Activated B cell treated with CpG ODN at 0.5 μM for 24 hours (primary cell): ENCODE results near the gene IGFL4. TPM values are rescaled to one million over a fixed set of nuclear protein-coding genes. Genes with fewer than 3 reads are reported as not detected.

Experiments
- ATAC-seq: fragments of 200-7000 bp; cut with Tn5 transposase; one replicate; pipeline ENCODE4 v1.10.0; 2021; ENCODE audit warnings: low read depth, mild to moderate bottlenecking, moderate library complexity
- CTCF ChIA-PET: fragments of 350-600 bp; sonication (Branson Sonifier 250); formaldehyde crosslinking; loops from one replicate; lab custom pipeline; 2021; ENCODE audit warnings: antibody characterized with exemption; lab: Charles Lee
- POLR2A ChIA-PET: fragments of 350-600 bp; sonication (Branson Sonifier 250); formaldehyde crosslinking; loops from one replicate; lab custom pipeline; 2021; ENCODE audit warnings: antibody characterized with exemption; lab: Charles Lee
- DNase-seq: peaks from one replicate; pipeline ENCODE4 v3.0.0; 2022
- H3K27ac Mint-ChIP-seq: one replicate; pipeline ENCODE4 v1.8.0; 2020; ENCODE audit warnings: mixed read lengths
- H3K27me3 Mint-ChIP-seq: one replicate; pipeline ENCODE4 v1.8.0; 2021; ENCODE audit warnings: mixed read lengths
- H3K36me3 Mint-ChIP-seq: one replicate; pipeline ENCODE4 v1.8.0; 2021; ENCODE audit warnings: low read depth, mixed read lengths
- H3K4me1 Mint-ChIP-seq: one replicate; pipeline ENCODE4 v1.8.0; 2021; ENCODE audit warnings: mixed read lengths
- H3K4me3 Mint-ChIP-seq: one replicate; pipeline ENCODE4 v1.8.0; 2020; ENCODE audit warnings: mild to moderate bottlenecking, mixed read lengths
- H3K9me3 Mint-ChIP-seq: one replicate; pipeline ENCODE4 v1.8.0; 2020; ENCODE audit warnings: mixed read lengths
- intact Hi-C: fragments of 100-400 bp; cut with micrococcal nuclease; formaldehyde crosslinking; loops from one replicate; pipeline ENCODE4 v1.15.1; 2024
- total RNA-seq: library from RNA; stranded (reverse); gene quantifications from 2 replicates; pipeline ENCODE4 v1.2.3, GENCODE V29; 2022
- TF ChIP-seq, protein P1 (sequence below): fragments of 200-600 bp; IDR thresholded peaks from one replicate; pipeline ENCODE4 v1.8.0; 2022; ENCODE audit warnings: antibody characterized with exemption, mild to moderate bottlenecking

IGFL4 gene
- total RNA-seq, 1 donor from 2014 or later: not detected

DNA sequence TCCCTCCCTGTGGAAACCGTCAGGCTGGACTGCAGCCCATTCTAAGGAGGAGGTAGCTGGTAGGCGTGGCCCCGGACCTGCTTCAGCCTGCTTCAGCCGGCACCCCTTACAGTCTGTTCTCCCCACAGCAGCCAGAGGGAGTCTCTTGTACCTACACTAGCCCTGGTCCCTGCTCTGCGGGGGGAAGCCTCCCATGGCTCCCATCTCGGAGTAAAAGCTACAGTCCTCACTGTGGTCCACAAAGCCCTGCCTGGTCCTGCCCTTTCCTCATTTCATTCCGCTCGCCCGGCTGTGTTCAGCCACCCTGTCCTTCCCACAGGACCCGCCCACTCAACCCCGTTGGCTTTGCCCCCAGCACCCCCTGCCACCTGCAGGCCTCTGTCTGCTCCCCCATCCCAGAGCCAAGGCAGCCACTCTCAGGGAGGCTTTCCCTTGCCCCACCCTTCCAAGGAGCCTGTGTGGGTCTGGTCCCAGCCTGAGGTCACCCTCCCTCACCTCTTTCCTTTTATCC lies 19.2 kb downstream of the IGFL4 start:
- TF ChIP-seq, protein P1, sequence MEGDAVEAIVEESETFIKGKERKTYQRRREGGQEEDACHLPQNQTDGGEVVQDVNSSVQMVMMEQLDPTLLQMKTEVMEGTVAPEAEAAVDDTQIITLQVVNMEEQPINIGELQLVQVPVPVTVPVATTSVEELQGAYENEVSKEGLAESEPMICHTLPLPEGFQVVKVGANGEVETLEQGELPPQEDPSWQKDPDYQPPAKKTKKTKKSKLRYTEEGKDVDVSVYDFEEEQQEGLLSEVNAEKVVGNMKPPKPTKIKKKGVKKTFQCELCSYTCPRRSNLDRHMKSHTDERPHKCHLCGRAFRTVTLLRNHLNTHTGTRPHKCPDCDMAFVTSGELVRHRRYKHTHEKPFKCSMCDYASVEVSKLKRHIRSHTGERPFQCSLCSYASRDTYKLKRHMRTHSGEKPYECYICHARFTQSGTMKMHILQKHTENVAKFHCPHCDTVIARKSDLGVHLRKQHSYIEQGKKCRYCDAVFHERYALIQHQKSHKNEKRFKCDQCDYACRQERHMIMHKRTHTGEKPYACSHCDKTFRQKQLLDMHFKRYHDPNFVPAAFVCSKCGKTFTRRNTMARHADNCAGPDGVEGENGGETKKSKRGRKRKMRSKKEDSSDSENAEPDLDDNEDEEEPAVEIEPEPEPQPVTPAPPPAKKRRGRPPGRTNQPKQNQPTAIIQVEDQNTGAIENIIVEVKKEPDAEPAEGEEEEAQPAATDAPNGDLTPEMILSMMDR: no peak
- H3K36me3 Mint-ChIP-seq: no peaks in the 10 kb centered on the region
- ChIA-PET POLR2A (no interaction called here), CTCF (interaction anchor here (1.8 kb wide), 1 partner anchor 11 kb away, joined by 4 read pairs; no protein-coding TSS in a partner anchor)
- H3K4me3 Mint-ChIP-seq: no peak overlapping the region
- peaks cover 4% of the 10 kb centered on the region for H3K4me1 Mint-ChIP-seq
- ATAC-seq (no peak), DNase-seq (no peak)
- H3K27me3 Mint-ChIP-seq: peaks cover 20% of the 10 kb centered on the region
- intact Hi-C loops: no loop called here
- no peaks in the 10 kb centered on the region for H3K9me3 Mint-ChIP-seq
- no peak overlapping the region for H3K27ac Mint-ChIP-seq

DNA sequence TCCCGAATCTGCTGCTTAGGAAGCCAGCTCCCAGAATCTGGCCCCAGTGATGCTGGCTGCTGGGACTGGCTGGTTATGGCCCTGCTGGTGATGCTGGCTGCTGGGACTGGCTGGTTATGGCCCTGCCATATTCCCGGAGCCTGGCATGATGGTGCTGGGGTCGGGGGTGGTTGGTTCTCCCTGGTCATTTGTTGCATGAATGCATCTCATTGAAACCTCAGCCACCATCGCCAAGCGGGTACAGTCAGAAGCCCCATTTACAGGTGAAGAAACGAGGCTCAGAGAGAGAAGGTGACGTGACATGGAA lies 20.0 kb downstream of the IGFL4 start:
- intact Hi-C loops: no loop called here
- POLR2A ChIA-PET: no interaction called here
- no peaks in the 10 kb centered on the region for H3K9me3 Mint-ChIP-seq

DNA sequence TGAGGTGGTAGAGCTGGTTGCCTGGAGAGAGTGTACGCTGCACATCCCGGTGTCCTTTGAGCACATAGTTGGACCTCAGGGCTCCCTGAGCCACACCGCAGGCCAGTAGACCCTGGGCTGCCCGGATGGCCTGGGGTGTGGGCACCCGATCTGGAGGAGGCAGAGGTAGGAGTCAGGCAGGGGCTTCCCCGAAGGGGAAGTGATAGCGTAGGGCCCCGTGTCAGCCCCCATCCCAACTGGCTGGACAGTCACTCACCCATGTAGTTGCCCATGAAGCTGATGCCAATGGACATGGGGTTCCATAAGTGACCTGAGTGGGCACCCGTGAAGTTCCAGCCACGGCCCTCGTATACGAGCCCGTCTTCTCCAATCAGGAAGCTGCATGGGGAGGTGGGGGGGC lies 21.5 kb downstream of the IGFL4 start:
- intact Hi-C loops: loop anchor here (5.0 kb wide), 1 partner anchor 132 kb away; the partner anchor contains the start of gene IRF2BP1
- ATAC-seq (no peak), DNase-seq (no peak)
- H3K4me3 Mint-ChIP-seq: no peak overlapping the region
- POLR2A ChIA-PET: no interaction called here
- TF ChIP-seq, protein P1: no peak
- H3K9me3 Mint-ChIP-seq: no peaks in the 10 kb centered on the region
- H3K36me3 Mint-ChIP-seq: no peaks in the 10 kb centered on the region
- peaks cover 19% of the 10 kb centered on the region for H3K27me3 Mint-ChIP-seq
- no peak overlapping the region for H3K27ac Mint-ChIP-seq
- H3K4me1 Mint-ChIP-seq: peaks cover 19% of the 10 kb centered on the region
- CTCF ChIA-PET: interaction anchor here (2.0 kb wide), 1 partner anchor 9 kb away, joined by 6 read pairs; no protein-coding TSS in a partner anchor

More for the DNA sequence above, 20.0 kb downstream of the IGFL4 start:
- Mint-ChIP-seq H3K36me3 (no peaks in the 10 kb centered on the region), H3K27ac (no peak overlapping the region), H3K4me1 (peaks cover 9% of the 10 kb centered on the region), H3K4me3 (no peak overlapping the region), H3K27me3 (peaks cover 13% of the 10 kb centered on the region)
- ATAC-seq: no peak
- no peak for DNase-seq
- TF ChIP-seq, protein P1: no peak
- CTCF ChIA-PET: interaction anchor here (1.8 kb wide), 1 partner anchor 10 kb away, joined by 4 read pairs; no protein-coding TSS in a partner anchor

DNA sequence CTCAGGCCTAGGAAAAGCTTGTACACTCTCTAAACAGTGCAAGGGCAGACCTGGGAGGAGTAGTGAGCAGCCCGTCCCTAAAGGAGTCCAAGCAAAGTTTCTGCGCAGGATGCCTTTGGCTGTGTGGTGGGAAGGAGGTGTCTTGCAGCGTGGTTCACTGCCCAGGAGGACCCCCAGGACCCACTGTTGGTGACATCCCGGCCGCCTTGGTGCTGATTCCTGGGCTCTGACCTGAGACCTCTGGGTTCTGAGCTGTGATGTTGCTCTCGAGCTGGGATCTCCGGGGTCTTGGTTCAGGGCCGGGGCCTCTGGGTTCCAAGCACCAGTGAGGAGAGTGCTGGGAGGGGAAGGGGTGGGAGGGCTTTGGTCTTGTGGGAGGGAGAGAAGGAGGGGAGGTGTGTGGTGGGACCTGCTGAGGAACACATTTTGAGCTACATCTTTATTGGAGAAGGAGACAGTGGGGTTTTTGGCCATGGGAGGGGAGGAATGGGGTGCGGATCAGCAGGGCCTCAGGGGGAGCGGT lies 22.0 kb downstream of the IGFL4 start:
- Mint-ChIP-seq H3K4me1 (peaks cover 19% of the 10 kb centered on the region), H3K36me3 (no peaks in the 10 kb centered on the region), H3K9me3 (no peaks in the 10 kb centered on the region), H3K4me3 (no peak overlapping the region), H3K27me3 (peaks cover 15% of the 10 kb centered on the region), H3K27ac (no peak overlapping the region)
- ChIA-PET CTCF (interaction anchor here (2.0 kb wide), 1 partner anchor 10 kb away, joined by 6 read pairs; no protein-coding TSS in a partner anchor), POLR2A (interaction anchor here (0.7 kb wide), 1 partner anchor 203 kb away, joined by 4 read pairs; no protein-coding TSS in a partner anchor)
- TF ChIP-seq, protein P1: no peak
- intact Hi-C loops: loop anchor here (5.0 kb wide), 1 partner anchor 131 kb away; the partner anchor contains the start of gene IRF2BP1
- DNase-seq (no peak), ATAC-seq (no peak)

DNA sequence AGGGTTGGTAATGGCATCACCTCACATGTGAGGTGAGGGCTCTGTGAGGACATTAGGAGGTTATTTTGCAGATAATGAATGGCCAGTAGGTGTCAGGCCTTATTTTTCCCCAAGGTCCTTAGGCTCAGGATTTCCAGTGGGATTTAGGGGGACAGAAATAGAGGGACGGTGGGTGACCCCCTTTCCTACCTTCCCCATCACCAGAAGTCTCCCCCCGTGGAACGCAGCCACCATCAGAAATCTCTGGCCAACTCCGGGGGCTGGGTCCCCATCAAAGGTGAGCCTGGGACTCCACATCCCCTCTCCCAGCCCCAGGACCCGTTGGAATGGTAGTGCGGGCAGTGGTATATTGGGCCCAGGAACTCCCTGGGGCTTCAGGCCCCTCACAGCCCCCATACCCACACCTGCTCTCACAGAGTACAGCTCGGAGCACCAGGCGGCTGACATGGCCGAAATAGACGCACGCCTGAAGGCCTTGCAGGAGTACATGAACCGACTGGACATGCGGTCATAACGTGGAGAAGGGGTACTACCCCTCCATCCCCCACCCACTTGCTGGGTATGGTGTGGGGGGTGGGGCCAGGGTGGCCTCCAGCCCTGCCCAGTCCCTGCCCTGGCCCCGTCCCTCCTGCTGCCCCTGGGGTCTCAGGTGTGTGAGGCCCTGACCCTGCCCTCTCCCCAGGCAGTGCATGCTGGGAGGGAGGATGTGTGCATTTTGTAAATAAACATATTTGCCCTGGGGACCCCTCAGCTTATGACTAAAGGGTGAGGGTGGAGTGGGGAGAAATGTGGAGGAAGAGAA lies 22.7 kb downstream of the IGFL4 start:
- H3K9me3 Mint-ChIP-seq: no peaks in the 10 kb centered on the region
- peaks cover 19% of the 10 kb centered on the region for H3K4me1 Mint-ChIP-seq
- CTCF ChIA-PET: interaction anchor here (0.6 to 2.0 kb wide), 6 partner anchors 9 to 246 kb away, joined by 3 to 6 read pairs (median 4); partner anchors contain the start of genes CCDC61 and MYPOP
- POLR2A ChIA-PET: interaction anchor here (0.7 kb wide), 1 partner anchor 202 kb away, joined by 4 read pairs; no protein-coding TSS in a partner anchor
- no peak for ATAC-seq
- intact Hi-C loops: loop anchor here (2.0 to 5.0 kb wide), 3 partner anchors 115 to 249 kb away; partner anchors contain the start of genes IRF2BP1, MYPOP and SIX5
- peaks cover 11% of the 10 kb centered on the region for H3K27me3 Mint-ChIP-seq
- no peak for DNase-seq
- no peak overlapping the region for H3K4me3 Mint-ChIP-seq
- TF ChIP-seq, protein P1: no peak
- H3K36me3 Mint-ChIP-seq: no peaks in the 10 kb centered on the region
- no peak overlapping the region for H3K27ac Mint-ChIP-seq
